ENCODE data around the gene AGBL4. TPM values are rescaled to one million over a fixed set of nuclear protein-coding genes. Genes with fewer than 3 reads are reported as not detected.

The AGBL4 gene
- total and polyA plus RNA-seq, 2 of the 4 experiments (the other 2 are of a cell fraction) = not detected

- H2AK9ac ChIP-seq (replicated peaks; ENCODE audit: low read depth, low read length, poor library complexity) = no peak overlapping the region
- H2BK20ac ChIP-seq (ENCODE audit: low read depth, low read length) = no peak overlapping the region
- DNase-seq (no peak), ATAC-seq (ENCODE audit: low read depth) (no peak)
- H4K20me1 ChIP-seq (ENCODE audit: insufficient read depth, low read length) = no peaks in the 10 kb centered on the region
- H3K23ac ChIP-seq (ENCODE audit: low read depth, low read length) = no peak overlapping the region
- H3K4me2 ChIP-seq (ENCODE audit: low read depth, low read length) = no peak overlapping the region
- H3K4ac ChIP-seq (ENCODE audit: low read depth, low read length) = no peak overlapping the region
- 71% methylated on average over 1 of the region's 2 CpGs; no CpG with 5 or more reads in 1 of the 2 experiments for WGBS, 2 experiments (ENCODE audit: extremely low coverage in 2 of 2, insufficient read length in 1 of 2)
- H3K9me3 ChIP-seq (ENCODE audit: control insufficient read depth, insufficient read depth, low read length) = no peaks in the 10 kb centered on the region
- no peak overlapping the region for H3K27ac ChIP-seq (ENCODE audit: insufficient read depth, low read length)
- H3K36me3 ChIP-seq (ENCODE audit: control insufficient read depth, insufficient read depth, low read length) = no peaks in the 10 kb centered on the region
- ChIA-PET POLR2A (ENCODE audit: unreplicated experiment) (no interaction called here), CTCF (no interaction called here)
- H4K8ac ChIP-seq (ENCODE audit: low read depth in 2 of 2, low read length in 2 of 2) = no peak overlapping the region
- H2BK5ac ChIP-seq (ENCODE audit: low read depth, low read length, poor library complexity, severe bottlenecking) = no peak overlapping the region
- no peak overlapping the region for H3K56ac ChIP-seq (ENCODE audit: extremely low read depth, insufficient read depth, low read length)
- H3K4me1 ChIP-seq (ENCODE audit: control insufficient read depth, insufficient read depth, low read length) = no peaks in the 10 kb centered on the region
- H4K5ac ChIP-seq (ENCODE audit: low read depth, low read length) = no peak overlapping the region
- H3K9ac ChIP-seq (ENCODE audit: low read depth, low read length) = no peak overlapping the region
- dilution Hi-C loops (cut with HindIII; ENCODE audit: low sequenced_read_pairs, unreplicated experiment) = no loop called here
- intact Hi-C loops (cut with micrococcal nuclease) = no loop called here
- H3K27me3 ChIP-seq (ENCODE audit: control insufficient read depth, insufficient read depth, low read length) = no peaks in the 10 kb centered on the region; the same call in 1 of the 2 replicates
- H4K91ac ChIP-seq (ENCODE audit: insufficient read depth, low read depth, low read length) = no peak overlapping the region
- no peak overlapping the region for H3K4me3 ChIP-seq (ENCODE audit: insufficient read depth, low read depth, low read length)
- H3K18ac ChIP-seq (ENCODE audit: low read depth, low read length) = no peak overlapping the region
- H3K79me1 ChIP-seq (ENCODE audit: low read depth in 1 of 2, low read length in 2 of 2) = no peaks in the 10 kb centered on the region
- TF ChIP-seq, protein P1, sequence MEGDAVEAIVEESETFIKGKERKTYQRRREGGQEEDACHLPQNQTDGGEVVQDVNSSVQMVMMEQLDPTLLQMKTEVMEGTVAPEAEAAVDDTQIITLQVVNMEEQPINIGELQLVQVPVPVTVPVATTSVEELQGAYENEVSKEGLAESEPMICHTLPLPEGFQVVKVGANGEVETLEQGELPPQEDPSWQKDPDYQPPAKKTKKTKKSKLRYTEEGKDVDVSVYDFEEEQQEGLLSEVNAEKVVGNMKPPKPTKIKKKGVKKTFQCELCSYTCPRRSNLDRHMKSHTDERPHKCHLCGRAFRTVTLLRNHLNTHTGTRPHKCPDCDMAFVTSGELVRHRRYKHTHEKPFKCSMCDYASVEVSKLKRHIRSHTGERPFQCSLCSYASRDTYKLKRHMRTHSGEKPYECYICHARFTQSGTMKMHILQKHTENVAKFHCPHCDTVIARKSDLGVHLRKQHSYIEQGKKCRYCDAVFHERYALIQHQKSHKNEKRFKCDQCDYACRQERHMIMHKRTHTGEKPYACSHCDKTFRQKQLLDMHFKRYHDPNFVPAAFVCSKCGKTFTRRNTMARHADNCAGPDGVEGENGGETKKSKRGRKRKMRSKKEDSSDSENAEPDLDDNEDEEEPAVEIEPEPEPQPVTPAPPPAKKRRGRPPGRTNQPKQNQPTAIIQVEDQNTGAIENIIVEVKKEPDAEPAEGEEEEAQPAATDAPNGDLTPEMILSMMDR (conservative IDR thresholded peaks at IDR 0.05; ENCODE audit: low read depth, low read length) = no peak
- TF ChIP-seq RAD21 (IDR thresholded peaks at IDR 0.05; ENCODE audit: low read length) (no peak), SMC3 (IDR thresholded peaks at IDR 0.05; ENCODE audit: low read depth, low read length) (no peak), RFX5 (IDR thresholded peaks at IDR 0.05; ENCODE audit: low read depth, low read length) (no peak), POLR2A (IDR thresholded peaks at IDR 0.05; ENCODE audit: low read depth, low read length) (no peak), CEBPB (IDR thresholded peaks at IDR 0.05; ENCODE audit: low read depth, low read length) (no peak), USF2 (IDR thresholded peaks at IDR 0.05; ENCODE audit: low read depth, low read length) (no peak), CHD1 (IDR thresholded peaks at IDR 0.05; ENCODE audit: low read depth, low read length) (no peak), MXI1 (IDR thresholded peaks at IDR 0.05; ENCODE audit: borderline replicate concordance, low read depth, low read length) (no peak), MAZ (IDR thresholded peaks at IDR 0.05; ENCODE audit: borderline replicate concordance, low read depth, low read length) (no peak), FOS (IDR thresholded peaks at IDR 0.05; ENCODE audit: low read depth, low read length) (no peak)
- TF ChIP-seq, protein P2, sequence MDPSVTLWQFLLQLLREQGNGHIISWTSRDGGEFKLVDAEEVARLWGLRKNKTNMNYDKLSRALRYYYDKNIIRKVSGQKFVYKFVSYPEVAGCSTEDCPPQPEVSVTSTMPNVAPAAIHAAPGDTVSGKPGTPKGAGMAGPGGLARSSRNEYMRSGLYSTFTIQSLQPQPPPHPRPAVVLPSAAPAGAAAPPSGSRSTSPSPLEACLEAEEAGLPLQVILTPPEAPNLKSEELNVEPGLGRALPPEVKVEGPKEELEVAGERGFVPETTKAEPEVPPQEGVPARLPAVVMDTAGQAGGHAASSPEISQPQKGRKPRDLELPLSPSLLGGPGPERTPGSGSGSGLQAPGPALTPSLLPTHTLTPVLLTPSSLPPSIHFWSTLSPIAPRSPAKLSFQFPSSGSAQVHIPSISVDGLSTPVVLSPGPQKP (IDR thresholded peaks at IDR 0.05; ENCODE audit: borderline replicate concordance, low read depth, low read length) = no peak
- H3K14ac ChIP-seq (replicated peaks; ENCODE audit: low read depth, low read length) = no peak overlapping the region
- no TSS peak for BruUV-seq (replicated peaks)
- H2AFZ ChIP-seq (replicated peaks; ENCODE audit: low read length, poor library complexity) = no peak overlapping the region
- no peaks in the 10 kb centered on the region for H3K9me1 ChIP-seq (ENCODE audit: insufficient read depth, low read length)
- H2AK5ac ChIP-seq (ENCODE audit: low read depth, low read length) = no peak overlapping the region
- H2BK15ac ChIP-seq (ENCODE audit: low read depth, low read length) = no peak overlapping the region
- in situ Hi-C loops (cut with MboI; ENCODE audit: low sequenced_read_pairs) = no loop called here
- no peak overlapping the region for H2BK120ac ChIP-seq (ENCODE audit: low read depth, low read length)
Measured at GRCh38 chr1:48710318-48710717, 1313.4 kb downstream of the AGBL4 start.
